Measurements from ENCODE around the gene SSX4.
"Not testable (repeated sequence)": the region's sequence is repeated elsewhere in the genome, so short reads cannot be mapped to it uniquely, and the experiment has no call there.

DNA sequence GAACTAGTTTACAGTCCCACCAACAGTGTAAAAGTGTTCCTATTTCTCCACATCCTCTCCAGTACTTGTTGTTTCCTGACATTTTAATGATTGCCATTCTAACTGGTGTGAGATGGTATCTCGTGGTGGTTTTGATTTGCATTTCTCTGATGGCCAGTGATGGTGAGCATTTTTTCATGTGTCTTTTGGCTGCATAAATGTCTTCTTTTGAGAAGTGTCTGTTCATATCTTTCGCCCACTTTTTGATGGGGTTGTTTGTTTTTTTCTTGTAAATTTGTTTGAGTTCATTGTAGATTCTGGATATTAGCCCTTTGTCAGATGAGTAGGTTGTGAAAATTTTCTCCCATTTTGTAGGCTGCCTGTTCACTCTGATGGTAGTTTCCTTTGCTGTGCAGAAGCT lies 13.6 kb downstream of the SSX4 start:
- TF ChIP-seq, protein P1, sequence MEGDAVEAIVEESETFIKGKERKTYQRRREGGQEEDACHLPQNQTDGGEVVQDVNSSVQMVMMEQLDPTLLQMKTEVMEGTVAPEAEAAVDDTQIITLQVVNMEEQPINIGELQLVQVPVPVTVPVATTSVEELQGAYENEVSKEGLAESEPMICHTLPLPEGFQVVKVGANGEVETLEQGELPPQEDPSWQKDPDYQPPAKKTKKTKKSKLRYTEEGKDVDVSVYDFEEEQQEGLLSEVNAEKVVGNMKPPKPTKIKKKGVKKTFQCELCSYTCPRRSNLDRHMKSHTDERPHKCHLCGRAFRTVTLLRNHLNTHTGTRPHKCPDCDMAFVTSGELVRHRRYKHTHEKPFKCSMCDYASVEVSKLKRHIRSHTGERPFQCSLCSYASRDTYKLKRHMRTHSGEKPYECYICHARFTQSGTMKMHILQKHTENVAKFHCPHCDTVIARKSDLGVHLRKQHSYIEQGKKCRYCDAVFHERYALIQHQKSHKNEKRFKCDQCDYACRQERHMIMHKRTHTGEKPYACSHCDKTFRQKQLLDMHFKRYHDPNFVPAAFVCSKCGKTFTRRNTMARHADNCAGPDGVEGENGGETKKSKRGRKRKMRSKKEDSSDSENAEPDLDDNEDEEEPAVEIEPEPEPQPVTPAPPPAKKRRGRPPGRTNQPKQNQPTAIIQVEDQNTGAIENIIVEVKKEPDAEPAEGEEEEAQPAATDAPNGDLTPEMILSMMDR (optimal IDR thresholded peaks at IDR 0.05 in 1 of 3, IDR thresholded peaks at IDR 0.05 in 1 of 3, conservative IDR thresholded peaks at IDR 0.05 in 1 of 3; ENCODE audit: extremely low read depth in 1 of 3, insufficient read depth in 2 of 3, low read length in 3 of 3), result not testable (repeated sequence)
- TF ChIP-seq EZH2 (IDR thresholded peaks at IDR 0.05; ENCODE audit: low read length), result not testable (repeated sequence)

Data from keratinocyte (primary cell).